ENCODE data around the gene THRB.
"Not testable (repeated sequence)": the region's sequence is repeated elsewhere in the genome, so short reads cannot be mapped to it uniquely, and the experiment has no call there.

The THRB gene

GRCh38 chr3:24400015-24400414 is 94.6 kb downstream of the THRB start:
- DNase-seq = no peak

GRCh38 chr3:24399614-24400013 is 95.0 kb downstream of the THRB start:
- no peak for DNase-seq

GRCh38 chr3:24398712-24399111 is 95.9 kb downstream of the THRB start:
- DNase-seq = not testable (repeated sequence)

- DNase-seq = no peak
Observed at GRCh38 chr3:24396338-24396737, 98.3 kb downstream of the THRB start.

- no peak for DNase-seq
Observed at GRCh38 chr3:24394754-24395153, 99.9 kb downstream of the THRB start.

GRCh38 chr3:24393316-24393715 is 101.3 kb downstream of the THRB start:
- DNase-seq = no peak

- no peak for DNase-seq
Observed at GRCh38 chr3:24390169-24391130, 104.2 kb downstream of the THRB start.

- DNase-seq = no peak
Observed at GRCh38 chr3:24389108-24390090, 105.3 kb downstream of the THRB start.

GRCh38 chr3:24388611-24389010 is 106.0 kb downstream of the THRB start:
- no peak for DNase-seq

- no peak for DNase-seq
Observed at GRCh38 chr3:24388159-24388558, 106.5 kb downstream of the THRB start.

GRCh38 chr3:24387493-24387892 is 107.2 kb downstream of the THRB start:
- no peak for DNase-seq

- no peak for DNase-seq
Observed at GRCh38 chr3:24387000-24387399, 107.7 kb downstream of the THRB start.

GRCh38 chr3:24386458-24386857 is 108.2 kb downstream of the THRB start:
- DNase-seq = no peak

- no peak for DNase-seq
Observed at GRCh38 chr3:24385012-24385615, 109.5 kb downstream of the THRB start.

GRCh38 chr3:24382647-24383046 is 112.0 kb downstream of the THRB start:
- no peak for DNase-seq

GRCh38 chr3:24379936-24380335 is 114.7 kb downstream of the THRB start:
- DNase-seq = no peak

GRCh38 chr3:24378313-24378712 is 116.3 kb downstream of the THRB start:
- DNase-seq = no peak

GRCh38 chr3:24377218-24377993 is 117.2 kb downstream of the THRB start:
- DNase-seq = no peak

- no peak for DNase-seq
Observed at GRCh38 chr3:24375947-24376384, 118.7 kb downstream of the THRB start.

- DNase-seq = no peak
Observed at GRCh38 chr3:24374801-24375200, 119.8 kb downstream of the THRB start.

GRCh38 chr3:24373198-24373959 is 121.3 kb downstream of the THRB start:
- DNase-seq = no peak

All from CD4-positive, alpha-beta T cell treated with Interleukin-6 for 4 hours (primary cell).